ENCODE results near the gene GLT8D2.

GLT8D2 gene, protein sequence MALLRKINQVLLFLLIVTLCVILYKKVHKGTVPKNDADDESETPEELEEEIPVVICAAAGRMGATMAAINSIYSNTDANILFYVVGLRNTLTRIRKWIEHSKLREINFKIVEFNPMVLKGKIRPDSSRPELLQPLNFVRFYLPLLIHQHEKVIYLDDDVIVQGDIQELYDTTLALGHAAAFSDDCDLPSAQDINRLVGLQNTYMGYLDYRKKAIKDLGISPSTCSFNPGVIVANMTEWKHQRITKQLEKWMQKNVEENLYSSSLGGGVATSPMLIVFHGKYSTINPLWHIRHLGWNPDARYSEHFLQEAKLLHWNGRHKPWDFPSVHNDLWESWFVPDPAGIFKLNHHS
- long read RNA-seq = 0 reads

- H3K4me3 ChIP-seq (replicated peaks; ENCODE audit: insufficient read depth, low read length) = no peak within 1 kb of the TSS
- no peak for DNase-seq (ENCODE audit: low read depth in 1 of 2, low spot score in 1 of 2)
- TF ChIP-seq REST (IDR thresholded peaks at IDR 0.05; ENCODE audit: insufficient replicate concordance, low read depth) (no peak), GABPA (IDR thresholded peaks at IDR 0.05; ENCODE audit: low read depth) (no peak), POLR2AphosphoS5 (IDR thresholded peaks at IDR 0.05; ENCODE audit: low read depth) (no peak), SPI1 (IDR thresholded peaks at IDR 0.05; ENCODE audit: borderline replicate concordance, low read depth) (no peak)
- TF ChIP-seq, protein P1, sequence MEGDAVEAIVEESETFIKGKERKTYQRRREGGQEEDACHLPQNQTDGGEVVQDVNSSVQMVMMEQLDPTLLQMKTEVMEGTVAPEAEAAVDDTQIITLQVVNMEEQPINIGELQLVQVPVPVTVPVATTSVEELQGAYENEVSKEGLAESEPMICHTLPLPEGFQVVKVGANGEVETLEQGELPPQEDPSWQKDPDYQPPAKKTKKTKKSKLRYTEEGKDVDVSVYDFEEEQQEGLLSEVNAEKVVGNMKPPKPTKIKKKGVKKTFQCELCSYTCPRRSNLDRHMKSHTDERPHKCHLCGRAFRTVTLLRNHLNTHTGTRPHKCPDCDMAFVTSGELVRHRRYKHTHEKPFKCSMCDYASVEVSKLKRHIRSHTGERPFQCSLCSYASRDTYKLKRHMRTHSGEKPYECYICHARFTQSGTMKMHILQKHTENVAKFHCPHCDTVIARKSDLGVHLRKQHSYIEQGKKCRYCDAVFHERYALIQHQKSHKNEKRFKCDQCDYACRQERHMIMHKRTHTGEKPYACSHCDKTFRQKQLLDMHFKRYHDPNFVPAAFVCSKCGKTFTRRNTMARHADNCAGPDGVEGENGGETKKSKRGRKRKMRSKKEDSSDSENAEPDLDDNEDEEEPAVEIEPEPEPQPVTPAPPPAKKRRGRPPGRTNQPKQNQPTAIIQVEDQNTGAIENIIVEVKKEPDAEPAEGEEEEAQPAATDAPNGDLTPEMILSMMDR (IDR thresholded peaks at IDR 0.05; ENCODE audit: insufficient read depth, low read length) = no peak
- H3K27me3 ChIP-seq (ENCODE audit: insufficient read depth, poor library complexity, severe bottlenecking) = peaks cover 20% of the 10 kb centered on the region
- H3K27ac ChIP-seq (replicated peaks) = no peak within 1 kb of the TSS
Observed at GRCh38 chr12:104049903-104050356, at the start of gene GLT8D2. TSS of gene GLT8D2 (minus strand) at chr12:104050187. CDS start at chr12:104019648, 30,539 bp downstream.

DNA sequence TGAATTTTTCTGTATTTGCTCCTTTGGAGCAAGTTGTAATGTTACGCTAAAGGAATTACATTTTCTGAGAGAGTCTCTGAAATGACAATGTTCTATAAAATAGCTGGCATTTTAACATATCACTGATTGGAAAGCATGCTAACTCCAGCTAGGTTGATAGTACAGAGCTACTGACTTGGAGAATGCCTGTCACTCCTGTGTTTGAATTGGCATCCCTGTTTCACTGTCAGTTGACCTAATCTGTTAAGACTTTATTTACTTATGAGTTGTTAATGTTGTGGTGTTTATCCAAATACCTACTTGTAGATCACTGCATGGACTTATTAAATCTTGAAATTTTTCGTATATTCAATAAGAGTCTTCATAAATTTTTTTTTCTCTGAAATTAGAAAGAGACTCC lies 48.0 kb upstream of the GLT8D2 start:
- no peak overlapping the region for H3K27ac ChIP-seq (replicated peaks)
- no peak for DNase-seq (ENCODE audit: low read depth in 1 of 2, low spot score in 1 of 2)
- no peak for TF ChIP-seq REST (IDR thresholded peaks at IDR 0.05; ENCODE audit: insufficient replicate concordance, low read depth)
- no peak for TF ChIP-seq GABPA (IDR thresholded peaks at IDR 0.05; ENCODE audit: low read depth)
- TF ChIP-seq, protein P1 (IDR thresholded peaks at IDR 0.05; ENCODE audit: insufficient read depth, low read length) = no peak
- no peak for TF ChIP-seq POLR2AphosphoS5 (IDR thresholded peaks at IDR 0.05; ENCODE audit: low read depth)
- TF ChIP-seq SPI1 (IDR thresholded peaks at IDR 0.05; ENCODE audit: borderline replicate concordance, low read depth) = no peak

DNA sequence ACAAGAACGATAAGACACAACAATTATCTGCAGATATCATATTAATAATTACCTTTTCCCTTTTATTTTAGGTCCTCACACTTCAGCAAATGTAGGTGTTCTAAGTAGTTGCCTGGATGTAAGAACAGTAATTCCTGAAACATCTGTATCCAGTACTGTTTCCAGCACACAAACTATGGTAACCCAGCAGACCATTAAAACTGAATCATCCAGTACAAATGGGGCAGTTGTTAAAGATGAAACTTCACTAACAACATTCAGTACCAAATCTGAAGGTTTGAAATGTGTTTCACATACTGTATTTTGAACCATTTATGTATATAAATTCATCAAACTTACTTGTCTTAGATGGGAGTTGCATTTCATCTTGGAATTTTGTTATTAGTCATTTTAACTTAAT lies 45.3 kb upstream of the GLT8D2 start:
- TF ChIP-seq GABPA (IDR thresholded peaks at IDR 0.05; ENCODE audit: low read depth) (no peak), REST (IDR thresholded peaks at IDR 0.05; ENCODE audit: insufficient replicate concordance, low read depth) (no peak), SPI1 (IDR thresholded peaks at IDR 0.05; ENCODE audit: borderline replicate concordance, low read depth) (no peak), POLR2AphosphoS5 (IDR thresholded peaks at IDR 0.05; ENCODE audit: low read depth) (no peak)
- TF ChIP-seq, protein P1 (IDR thresholded peaks at IDR 0.05; ENCODE audit: insufficient read depth, low read length) = no peak
- Histone ChIP-seq H3K4me3 (replicated peaks; ENCODE audit: insufficient read depth, low read length) (no peak overlapping the region), H3K27ac (replicated peaks) (no peak overlapping the region), H3K27me3 (ENCODE audit: insufficient read depth, poor library complexity, severe bottlenecking) (no peaks in the 10 kb centered on the region)
- no peak for DNase-seq (ENCODE audit: low read depth in 1 of 2, low spot score in 1 of 2)

More for the DNA sequence above, 48.0 kb upstream of the GLT8D2 start:
- Histone ChIP-seq H3K27me3 (ENCODE audit: insufficient read depth, poor library complexity, severe bottlenecking) (no peaks in the 10 kb centered on the region), H3K4me3 (replicated peaks; ENCODE audit: insufficient read depth, low read length) (no peak overlapping the region)
